Kidney (tissue), 14 donors: ENCODE measurements around the gene TAS2R7. TPM values are rescaled to one million over a fixed set of nuclear protein-coding genes. Genes with fewer than 3 reads are reported as not detected.

Experiments
- DNase-seq, 5 donors: peaks; one replicate each; pipeline ENCODE4 v3.0.0-alpha.2; 2013 to 2020
- FAIRE-seq: peaks from 2 replicates; lab custom pipeline; 2012; peaks lifted over from hg19 to GRCh38; lab: Jason Lieb, UNC
- H3K27ac ChIP-seq, 2 donors: one replicate each; pipeline ENCODE4 v1.7.0; 2013; ENCODE audit warnings: low read depth in 2 of 2, low read length in 2 of 2, inconsistent platforms in 1 of 2
- H3K27me3 ChIP-seq: one replicate; pipeline ENCODE4 v1.7.1; 2013; ENCODE audit warnings: low read length, inconsistent platforms; ENCODE audit not compliant: control insufficient read depth, insufficient read depth
- H3K36me3 ChIP-seq, 3 donors: one replicate each; pipeline versions ENCODE4 v1.7.0 to v1.7.1; 2013; ENCODE audit warnings: low read length in 3 of 3, control low read depth in 1 of 3, inconsistent platforms in 1 of 3; ENCODE audit not compliant: insufficient read depth in 3 of 3, control insufficient read depth in 2 of 3
- H3K4me1 ChIP-seq, 3 donors: one replicate each; pipeline versions ENCODE4 v1.7.0 to v1.7.1; 2013; ENCODE audit warnings: low read length in 3 of 3, inconsistent platforms in 1 of 3, low read depth in 1 of 3; ENCODE audit not compliant: control insufficient read depth in 2 of 3, insufficient read depth in 2 of 3
- H3K4me3 ChIP-seq, 3 donors: one replicate each; pipeline versions ENCODE4 v1.7.0 to v1.8.1; 2013; ENCODE audit warnings: low read length in 3 of 3, control low read depth in 1 of 3, inconsistent platforms in 1 of 3
- H3K9ac ChIP-seq, 3 donors: one replicate each; pipeline versions ENCODE4 v1.7.0 to v1.7.1; 2013; ENCODE audit warnings: low read length in 3 of 3, control low read depth in 1 of 3, inconsistent platforms in 1 of 3
- H3K9me3 ChIP-seq, 3 donors: one replicate each; pipeline versions ENCODE4 v1.7.0 to v1.7.1; 2013; ENCODE audit warnings: low read length in 3 of 3, control low read depth in 1 of 3, inconsistent platforms in 1 of 3; ENCODE audit not compliant: control insufficient read depth in 2 of 3, insufficient read depth in 1 of 3
- CTCF ChIP-seq: IDR thresholded peaks from 3 replicates; pipeline ENCODE4 v1.5.1; 2012; ENCODE audit warnings: mild to moderate bottlenecking, moderate library complexity, borderline replicate concordance; ENCODE audit not compliant: insufficient read depth; ENCODE audit errors: extremely low read depth
- intact Hi-C: fragments of 100-400 bp; cut with DNase I; formaldehyde crosslinking; loops from one replicate; pipeline ENCODE4 v1.11.1; 2022
- polyA plus RNA-seq: library from polyadenylated mRNA; stranded (reverse); fragments of 350-450 nt; fragmentation: Illumina TruSeq; extraction: RNeasy Lipid Tissue Mini Kit (QIAGEN cat#74804); gene quantifications from one replicate; pipeline ENCODE4 v1.2.3, GENCODE V29; 2014; ENCODE audit warnings: low read depth, low replicate concordance; ENCODE audit not compliant: insufficient read depth
- total RNA-seq: library from RNA; stranded (reverse); fragmentation: NEBNext Ultra II Directional; extraction: Animal tissue kit (Norgen Biotek cat#: 25700); gene quantifications from one replicate; pipeline ENCODE4 v1.2.1, GENCODE V29; 2021
- donor health status: control.
- donor health status: control.
- donor health status: control.
- donor health status: control.
- donor health status: control.
- donor health status: DM: yes; HTN: yes; CAD: no.
- donor health status: Normal renal cell carcinoma (clear cell type).

The TAS2R7 gene
- total and polyA plus RNA-seq, 2 donors from 2014 or later: not detected

- H3K36me3 ChIP-seq: no peaks in the 10 kb centered on the region
- H3K4me1 ChIP-seq: no peaks in the 10 kb centered on the region
- no peak for FAIRE-seq
- no peak for TF ChIP-seq CTCF
- no peak for DNase-seq
- no peaks in the 10 kb centered on the region for H3K27me3 ChIP-seq
- no peaks in the 10 kb centered on the region for H3K9me3 ChIP-seq
- no peak within 1 kb of the TSS for H3K9ac ChIP-seq
- H3K27ac ChIP-seq: no peak within 1 kb of the TSS
- intact Hi-C loops: no loop called here
- no peak within 1 kb of the TSS for H3K4me3 ChIP-seq
These were observed 23.8 kb upstream of the TAS2R7 start, which contains the start of gene TAS2R10 for GRCh38 chr12:10826258-10826657. TAS2R10 (minus strand) TSS chr12:10826358; CDS start chr12:10826269, 89 bp downstream.

- intact Hi-C loops: no loop called here
- DNase-seq (no peak), FAIRE-seq (no peak)
- no peak for TF ChIP-seq CTCF
- Histone ChIP-seq H3K4me3 (no peak overlapping the region), H3K9ac (no peak overlapping the region), H3K4me1 (no peaks in the 10 kb centered on the region), H3K27me3 (no peaks in the 10 kb centered on the region), H3K9me3 (no peaks in the 10 kb centered on the region), H3K27ac (no peak overlapping the region), H3K36me3 (no peaks in the 10 kb centered on the region)
These were observed 22.5 kb upstream of the TAS2R7 start for GRCh38 chr12:10824957-10825356.

GRCh38 chr12:10811883-10812536, 9.6 kb upstream of the TAS2R7 start:
- no peak for TF ChIP-seq CTCF
- H3K27ac ChIP-seq: no peak overlapping the region
- H3K9ac ChIP-seq: no peak overlapping the region
- H3K27me3 ChIP-seq: no peaks in the 10 kb centered on the region
- H3K4me1 ChIP-seq: no peaks in the 10 kb centered on the region
- H3K4me3 ChIP-seq: no peak overlapping the region
- H3K36me3 ChIP-seq: no peaks in the 10 kb centered on the region
- no peaks in the 10 kb centered on the region for H3K9me3 ChIP-seq
- DNase-seq (no peak), FAIRE-seq (no peak)
- intact Hi-C loops: no loop called here

GRCh38 chr12:10810068-10810467, 7.6 kb upstream of the TAS2R7 start, which contains the start of gene TAS2R9:
TAS2R9 (minus strand) TSS chr12:10810168; CDS start chr12:10810075, 93 bp downstream.
- intact Hi-C loops: no loop called here
- H3K27me3 ChIP-seq: no peaks in the 10 kb centered on the region
- DNase-seq (no peak), FAIRE-seq (no peak)
- no peak within 1 kb of the TSS for H3K9ac ChIP-seq
- H3K27ac ChIP-seq: no peak within 1 kb of the TSS
- H3K4me3 ChIP-seq: no peak within 1 kb of the TSS
- H3K4me1 ChIP-seq: no peaks in the 10 kb centered on the region
- H3K9me3 ChIP-seq: no peaks in the 10 kb centered on the region
- no peak for TF ChIP-seq CTCF
- H3K36me3 ChIP-seq: no peaks in the 10 kb centered on the region
